Jurkat, Clone E6-1 (cell line): ENCODE measurements around the gene ADGRE2.

Source experiments
- DNase-seq: peaks from one replicate; pipeline ENCODE4 v3.0.0-alpha.2; 2011; ENCODE audit warnings: low read depth, low spot score
- H3K4me3 ChIP-seq: 2 replicates; pipeline ENCODE4 v1.5.1; 2011; ENCODE audit warnings: mild to moderate bottlenecking, low read length, control low read depth, moderate library complexity

ADGRE2 gene

GRCh38 chr19:14694641-14695266 lies 83.6 kb downstream of the ADGRE2 start:
- no peak overlapping the region for H3K4me3 ChIP-seq
- no peak for DNase-seq

- peak within 1 kb of the TSS; percentile 89 for H3K4me3 ChIP-seq
- DNase-seq: peak; percentile 85
Observed at GRCh38 chr19:14689598-14690503, 88.5 kb downstream of the ADGRE2 start, which contains the start of gene ZNF333. Gene ZNF333 (plus strand): TSS chr19:14690048. CDS start chr19:14693492, 3,444 bp downstream.

- H3K4me3 ChIP-seq: no peak overlapping the region
- DNase-seq: peak; percentile 42
Observed at GRCh38 chr19:14686411-14686810, 91.9 kb downstream of the ADGRE2 start.

- DNase-seq: no peak
- H3K4me3 ChIP-seq: no peak overlapping the region
Observed at GRCh38 chr19:14683439-14683838, 94.9 kb downstream of the ADGRE2 start.
